ENCODE data around the gene FAM221B.

FAM221B gene

DNA sequence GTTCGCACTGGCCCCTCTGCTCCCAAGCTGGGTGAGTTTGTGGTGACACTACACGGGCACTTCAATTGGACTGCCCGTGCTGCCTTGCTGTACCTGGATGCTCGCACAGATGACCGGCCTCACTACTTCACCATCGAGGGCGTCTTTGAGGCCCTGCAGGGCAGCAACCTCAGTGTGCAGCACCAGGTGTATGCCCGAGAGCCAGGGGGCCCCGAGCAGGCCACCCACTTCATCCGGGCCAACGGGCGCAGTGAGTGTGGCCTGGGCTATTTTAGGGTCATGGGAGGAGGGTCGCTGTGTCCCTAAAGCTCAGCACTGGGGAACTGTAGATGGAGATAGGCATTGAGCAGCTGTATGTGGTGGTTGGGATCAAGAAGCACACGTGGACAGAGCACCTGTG lies 35.7 kb downstream of the FAM221B start:
- TF ChIP-seq, protein P1, sequence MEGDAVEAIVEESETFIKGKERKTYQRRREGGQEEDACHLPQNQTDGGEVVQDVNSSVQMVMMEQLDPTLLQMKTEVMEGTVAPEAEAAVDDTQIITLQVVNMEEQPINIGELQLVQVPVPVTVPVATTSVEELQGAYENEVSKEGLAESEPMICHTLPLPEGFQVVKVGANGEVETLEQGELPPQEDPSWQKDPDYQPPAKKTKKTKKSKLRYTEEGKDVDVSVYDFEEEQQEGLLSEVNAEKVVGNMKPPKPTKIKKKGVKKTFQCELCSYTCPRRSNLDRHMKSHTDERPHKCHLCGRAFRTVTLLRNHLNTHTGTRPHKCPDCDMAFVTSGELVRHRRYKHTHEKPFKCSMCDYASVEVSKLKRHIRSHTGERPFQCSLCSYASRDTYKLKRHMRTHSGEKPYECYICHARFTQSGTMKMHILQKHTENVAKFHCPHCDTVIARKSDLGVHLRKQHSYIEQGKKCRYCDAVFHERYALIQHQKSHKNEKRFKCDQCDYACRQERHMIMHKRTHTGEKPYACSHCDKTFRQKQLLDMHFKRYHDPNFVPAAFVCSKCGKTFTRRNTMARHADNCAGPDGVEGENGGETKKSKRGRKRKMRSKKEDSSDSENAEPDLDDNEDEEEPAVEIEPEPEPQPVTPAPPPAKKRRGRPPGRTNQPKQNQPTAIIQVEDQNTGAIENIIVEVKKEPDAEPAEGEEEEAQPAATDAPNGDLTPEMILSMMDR (IDR thresholded peaks at IDR 0.05; ENCODE audit: poor library complexity, severe bottlenecking) = no peak

DNA sequence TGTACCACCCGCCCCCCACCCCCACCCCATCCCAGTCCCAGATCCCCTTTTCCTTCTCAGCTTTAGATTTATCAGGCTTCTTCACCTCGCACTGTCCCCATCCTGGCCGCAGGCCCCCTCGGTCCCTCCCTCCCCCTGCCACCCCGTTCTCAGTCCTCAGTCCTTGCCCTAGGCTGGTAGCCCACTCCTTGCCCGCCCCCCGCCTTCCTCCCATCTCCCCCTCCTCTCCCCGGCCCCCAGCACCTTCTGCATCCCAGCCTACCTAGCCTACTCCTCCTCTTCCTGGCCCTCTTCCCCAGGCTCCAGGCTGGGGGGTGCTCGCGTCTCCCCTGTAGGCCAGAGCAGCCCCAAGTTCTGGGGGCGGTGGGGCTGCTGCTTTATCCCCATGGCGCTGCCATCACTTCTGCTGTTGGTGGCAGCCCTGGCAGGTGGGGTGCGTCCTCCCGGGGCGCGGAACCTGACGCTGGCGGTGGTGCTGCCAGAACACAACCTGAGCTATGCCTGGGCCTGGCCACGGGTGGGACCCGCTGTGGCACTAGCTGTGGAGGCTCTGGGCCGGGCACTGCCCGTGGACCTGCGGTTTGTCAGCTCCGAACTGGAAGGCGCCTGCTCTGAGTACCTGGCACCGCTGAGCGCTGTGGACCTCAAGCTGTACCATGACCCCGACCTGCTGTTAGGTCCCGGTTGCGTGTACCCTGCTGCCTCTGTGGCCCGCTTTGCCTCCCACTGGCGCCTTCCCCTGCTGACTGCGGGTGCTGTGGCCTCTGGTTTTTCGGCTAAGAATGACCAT lies 36.3 kb downstream of the FAM221B start:
- Histone ChIP-seq H3K36me3 (ENCODE audit: low read depth) (no peaks in the 10 kb centered on the region), H3K4me3 (ENCODE audit: severe bottlenecking) (no peak overlapping the region), H3K27ac (ENCODE audit: poor library complexity, severe bottlenecking) (no peak overlapping the region), H3K27me3 (ENCODE audit: insufficient read depth, poor library complexity, severe bottlenecking) (no peaks in the 10 kb centered on the region), H3K9me3 (ENCODE audit: severe bottlenecking) (no peaks in the 10 kb centered on the region), H3K4me1 (ENCODE audit: insufficient read depth, poor library complexity, severe bottlenecking) (peaks cover 5% of the 10 kb centered on the region)
- DNase-seq (ENCODE audit: low spot score) (no peak), ATAC-seq (ENCODE audit: low read depth) (no peak)
- TF ChIP-seq, protein P1 (IDR thresholded peaks at IDR 0.05; ENCODE audit: poor library complexity, severe bottlenecking) = no peak

More for the DNA sequence above, 35.7 kb downstream of the FAM221B start:
- Histone ChIP-seq H3K27ac (ENCODE audit: poor library complexity, severe bottlenecking) (no peak overlapping the region), H3K4me1 (ENCODE audit: insufficient read depth, poor library complexity, severe bottlenecking) (peaks cover 5% of the 10 kb centered on the region), H3K4me3 (ENCODE audit: severe bottlenecking) (no peak overlapping the region), H3K27me3 (ENCODE audit: insufficient read depth, poor library complexity, severe bottlenecking) (no peaks in the 10 kb centered on the region), H3K36me3 (ENCODE audit: low read depth) (no peaks in the 10 kb centered on the region), H3K9me3 (ENCODE audit: severe bottlenecking) (no peaks in the 10 kb centered on the region)
- DNase-seq (ENCODE audit: low spot score) = no peak
- no peak for ATAC-seq (ENCODE audit: low read depth)

DNA sequence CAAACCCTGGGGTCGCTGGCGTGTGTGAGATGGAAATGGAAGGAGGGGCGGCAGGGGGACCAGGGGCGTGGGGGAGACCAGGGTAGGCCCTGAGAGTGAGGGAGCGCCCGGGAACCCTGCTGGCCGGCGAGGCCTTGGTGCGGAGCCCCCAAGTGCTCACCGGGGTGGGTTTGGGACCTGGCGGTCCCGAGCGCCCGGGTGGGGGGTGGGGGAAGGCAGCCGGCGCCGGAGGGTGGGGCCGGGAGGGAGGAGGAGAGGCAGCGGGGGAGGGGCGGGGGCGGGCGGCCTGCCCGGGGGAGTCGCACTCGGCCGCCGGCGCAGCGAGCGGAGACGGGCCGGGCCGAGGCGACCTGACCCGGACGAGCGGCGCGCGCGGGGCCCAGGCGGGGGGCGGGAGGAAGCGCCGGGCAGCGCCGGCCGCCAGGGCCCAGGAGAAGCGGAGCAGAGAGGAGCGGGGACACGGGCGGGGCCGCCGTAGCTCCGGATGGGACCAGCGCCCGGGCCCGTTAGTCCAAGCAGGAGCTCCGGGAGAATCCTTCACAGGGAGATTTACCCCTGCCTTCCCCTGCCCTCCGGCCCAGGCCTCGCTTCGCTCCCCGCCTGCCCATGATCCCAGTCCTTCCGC lies 37.1 kb downstream of the FAM221B start, which contains the start of gene NPR2:
Gene NPR2 (plus strand): TSS at position 295 of the 625 bp plus-strand sequence. CDS start 818 bp downstream, outside the sequence.
- H3K27me3 ChIP-seq (ENCODE audit: insufficient read depth, poor library complexity, severe bottlenecking) = no peaks in the 10 kb centered on the region
- H3K4me3 ChIP-seq (ENCODE audit: severe bottlenecking) = no peak within 1 kb of the TSS
- TF ChIP-seq, protein P1 (IDR thresholded peaks at IDR 0.05; ENCODE audit: poor library complexity, severe bottlenecking) = no peak

DNA sequence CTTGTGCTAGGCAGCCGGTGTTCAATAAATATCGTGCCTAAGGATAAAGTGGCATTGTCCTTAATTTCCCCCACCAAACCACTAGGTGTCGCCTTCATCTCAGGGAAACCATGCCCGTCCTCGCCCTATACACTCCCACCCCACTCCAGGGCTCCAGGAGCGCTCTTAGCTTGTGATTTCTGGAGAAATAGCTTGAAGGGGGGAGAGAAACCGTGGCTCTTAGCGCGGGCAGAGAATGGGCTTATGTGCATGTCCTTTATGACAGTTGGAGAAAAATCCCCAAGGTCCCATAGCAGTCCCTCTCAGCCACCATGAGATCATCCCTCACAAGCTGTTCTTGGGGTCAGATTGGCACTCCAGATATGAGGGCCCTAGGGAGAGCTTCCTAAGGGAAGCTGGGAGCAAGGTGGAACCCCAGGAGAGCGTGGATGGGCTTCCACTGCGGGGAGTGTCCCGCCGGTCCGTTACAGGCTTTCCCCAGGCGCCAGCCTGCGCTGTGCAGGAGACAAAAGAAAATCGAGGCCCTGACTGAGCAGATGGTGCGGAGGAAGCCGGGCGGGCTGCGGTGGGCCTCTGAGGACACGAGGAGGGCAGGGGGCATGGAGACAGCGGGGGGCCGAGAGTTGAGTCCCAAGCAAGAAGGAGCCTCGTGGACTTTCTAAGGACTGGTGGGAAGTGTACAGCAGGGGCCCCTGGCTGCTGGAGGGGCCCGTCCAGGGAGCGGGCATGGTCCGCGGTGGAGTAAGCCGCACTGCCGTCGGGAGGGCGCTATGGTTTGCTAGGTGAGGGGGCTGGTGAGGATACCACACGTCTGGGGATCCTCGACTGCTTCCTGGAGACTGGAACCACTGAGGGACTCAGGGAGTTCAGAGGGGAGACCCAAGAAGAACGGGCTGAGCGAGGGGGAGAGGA lies 37.9 kb downstream of the FAM221B start:
- Histone ChIP-seq H3K27ac (ENCODE audit: poor library complexity, severe bottlenecking) (no peak overlapping the region), H3K9me3 (ENCODE audit: severe bottlenecking) (no peaks in the 10 kb centered on the region), H3K4me3 (ENCODE audit: severe bottlenecking) (no peak overlapping the region), H3K27me3 (ENCODE audit: insufficient read depth, poor library complexity, severe bottlenecking) (no peaks in the 10 kb centered on the region), H3K4me1 (ENCODE audit: insufficient read depth, poor library complexity, severe bottlenecking) (peaks cover 2% of the 10 kb centered on the region), H3K36me3 (ENCODE audit: low read depth) (no peaks in the 10 kb centered on the region)
- ATAC-seq (ENCODE audit: low read depth) = peak; percentile 92
- no peak for DNase-seq (ENCODE audit: low spot score)
- TF ChIP-seq, protein P1 (IDR thresholded peaks at IDR 0.05; ENCODE audit: poor library complexity, severe bottlenecking) = peak; percentile 92

More for the DNA sequence above, 37.1 kb downstream of the FAM221B start, which contains the start of gene NPR2:
- no peak for DNase-seq (ENCODE audit: low spot score)
- H3K9me3 ChIP-seq (ENCODE audit: severe bottlenecking) = no peaks in the 10 kb centered on the region
- peaks cover 5% of the 10 kb centered on the region for H3K4me1 ChIP-seq (ENCODE audit: insufficient read depth, poor library complexity, severe bottlenecking)
- H3K27ac ChIP-seq (ENCODE audit: poor library complexity, severe bottlenecking) = no peak within 1 kb of the TSS
- peak; percentile 15; the same call in 1 of the 3 replicates for ATAC-seq (ENCODE audit: low read depth)
- no peaks in the 10 kb centered on the region for H3K36me3 ChIP-seq (ENCODE audit: low read depth)

All from RWPE2 (cell line).